Mammary epithelial cell (primary cell): Measurements from ENCODE around the gene TGIF2.

Source experiments
- CTCF ChIP-seq, 2 donors: IDR thresholded peaks in 1 of 2; conservative IDR thresholded peaks in 1 of 2; 2 replicates each; pipeline ENCODE4 v1.5.1; 2011 to 2012; ENCODE audit warnings: inconsistent platforms in 2 of 2, low read length in 2 of 2, mild to moderate bottlenecking in 2 of 2, control low read depth in 1 of 2, low read depth in 1 of 2; ENCODE audit not compliant: insufficient read depth in 1 of 2; ENCODE audit errors: extremely low read depth in 1 of 2
- EZH2 ChIP-seq: IDR thresholded peaks from 2 replicates; pipeline ENCODE4 v1.6.1; 2012; ENCODE audit warnings: low read length, inconsistent platforms, borderline replicate concordance

GRCh38 chr20:36555248-36555647 lies 18.1 kb upstream of the TGIF2 start:
- TF ChIP-seq CTCF (conservative IDR thresholded peaks at IDR 0.05 in 1 of 2, IDR thresholded peaks at IDR 0.05 in 1 of 2; ENCODE audit: extremely low read depth in 1 of 2, insufficient read depth in 1 of 2, low read depth in 1 of 2, low read length in 2 of 2) (no peak), EZH2 (no peak)
